Spleen (tissue), 7 donors: Measurements from ENCODE around the gene MFN1.

ENCODE experiments used
- POLR2AphosphoS5 ChIP-seq, 3 donors: sonication (generic); formaldehyde crosslinking; IDR thresholded peaks; one replicate each; pipeline ENCODE4 v1.5.1; 2017; ENCODE audit warnings: antibody characterized with exemption in 3 of 3
- TF ChIP-seq, protein P1 (sequence below), 11 experiments: fragments of 200-600 bp in 7 of 11; fragments of 450-650 bp in 4 of 11; sonication (generic) in 4 of 11; IDR thresholded peaks in 8 of 11; conservative IDR thresholded peaks in 3 of 11; 1 replicate in 7 of 11; 2 replicates in 4 of 11; pipeline versions ENCODE4 v1.4.0 to v1.8.0; 2016 to 2021; ENCODE audit warnings: antibody characterized with exemption in 11 of 11, inconsistent platforms in 4 of 11, mild to moderate bottlenecking in 1 of 11
- donor health status: DM: no; HTN: no; CAD: no; lungs with moderate emphysema.
- donor health status: DM: no; HTN: no; CAD: no.
- donor health status: DM: no; HTN: no; CAD: no.

DNA sequence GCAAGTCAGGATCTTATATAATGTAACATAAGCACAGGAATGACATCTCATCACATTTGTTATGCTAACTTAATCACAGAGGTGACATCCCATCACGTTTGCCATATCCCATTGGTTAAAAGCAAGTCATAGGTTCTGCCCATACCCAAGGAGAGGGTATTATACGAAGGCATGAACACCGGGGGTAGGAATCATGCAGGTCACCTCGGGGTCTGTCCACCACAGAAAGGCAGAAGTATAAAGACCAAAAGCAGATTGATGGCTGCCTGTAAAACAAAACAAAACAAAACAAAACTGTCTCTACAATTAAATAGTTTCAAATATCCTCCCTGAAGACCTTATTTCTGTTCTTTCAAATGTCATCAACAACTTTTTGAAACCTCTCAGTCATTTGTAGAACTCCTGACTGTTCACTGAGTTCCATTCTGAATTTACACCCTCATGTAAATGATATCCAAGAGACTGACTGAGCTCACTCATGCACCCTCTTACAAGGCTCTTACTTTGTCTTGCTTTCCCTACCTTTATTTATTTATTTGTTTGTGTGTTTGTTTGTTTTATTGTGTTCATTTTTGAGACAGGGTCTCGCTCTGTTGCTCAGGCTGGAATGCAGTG lies 47.4 kb upstream of the MFN1 start:
- no peak for TF ChIP-seq POLR2AphosphoS5 (IDR thresholded peaks at IDR 0.05)
- TF ChIP-seq, protein P1, sequence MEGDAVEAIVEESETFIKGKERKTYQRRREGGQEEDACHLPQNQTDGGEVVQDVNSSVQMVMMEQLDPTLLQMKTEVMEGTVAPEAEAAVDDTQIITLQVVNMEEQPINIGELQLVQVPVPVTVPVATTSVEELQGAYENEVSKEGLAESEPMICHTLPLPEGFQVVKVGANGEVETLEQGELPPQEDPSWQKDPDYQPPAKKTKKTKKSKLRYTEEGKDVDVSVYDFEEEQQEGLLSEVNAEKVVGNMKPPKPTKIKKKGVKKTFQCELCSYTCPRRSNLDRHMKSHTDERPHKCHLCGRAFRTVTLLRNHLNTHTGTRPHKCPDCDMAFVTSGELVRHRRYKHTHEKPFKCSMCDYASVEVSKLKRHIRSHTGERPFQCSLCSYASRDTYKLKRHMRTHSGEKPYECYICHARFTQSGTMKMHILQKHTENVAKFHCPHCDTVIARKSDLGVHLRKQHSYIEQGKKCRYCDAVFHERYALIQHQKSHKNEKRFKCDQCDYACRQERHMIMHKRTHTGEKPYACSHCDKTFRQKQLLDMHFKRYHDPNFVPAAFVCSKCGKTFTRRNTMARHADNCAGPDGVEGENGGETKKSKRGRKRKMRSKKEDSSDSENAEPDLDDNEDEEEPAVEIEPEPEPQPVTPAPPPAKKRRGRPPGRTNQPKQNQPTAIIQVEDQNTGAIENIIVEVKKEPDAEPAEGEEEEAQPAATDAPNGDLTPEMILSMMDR (IDR thresholded peaks at IDR 0.05 in 8 of 11, conservative IDR thresholded peaks at IDR 0.05 in 3 of 11), result no peak
